Dendritic cell treated with granulocyte-macrophage colony-stimulating factor and Interleukin-4, amounts not matched to agents 40 ng/mL and 50 ng/mL, for 4 days (primary cell): ENCODE results near the gene FAM222B.

Experiments
- H3K27ac Mint-ChIP-seq: one replicate; pipeline ENCODE4 v1.8.0; 2022; ENCODE audit warnings: mild to moderate bottlenecking, mixed read lengths
- H3K27me3 Mint-ChIP-seq: one replicate; pipeline ENCODE4 v1.8.0; 2022; ENCODE audit warnings: mild to moderate bottlenecking, mixed read lengths
- H3K36me3 Mint-ChIP-seq: one replicate; pipeline ENCODE4 v1.8.0; 2022; ENCODE audit warnings: low read depth, mixed read lengths
- H3K4me1 Mint-ChIP-seq: one replicate; pipeline ENCODE4 v1.8.0; 2022; ENCODE audit warnings: low read depth, mixed read lengths
- H3K4me3 Mint-ChIP-seq: one replicate; pipeline ENCODE4 v1.8.0; 2022; ENCODE audit warnings: mild to moderate bottlenecking, moderate library complexity, mixed read lengths
- H3K9me3 Mint-ChIP-seq: one replicate; pipeline ENCODE4 v1.8.0; 2022; ENCODE audit warnings: mixed read lengths
- intact Hi-C: fragments of 100-400 bp; cut with micrococcal nuclease; formaldehyde crosslinking; loops from one replicate; pipeline ENCODE4 v1.15.0; 2022

FAM222B gene

DNA sequence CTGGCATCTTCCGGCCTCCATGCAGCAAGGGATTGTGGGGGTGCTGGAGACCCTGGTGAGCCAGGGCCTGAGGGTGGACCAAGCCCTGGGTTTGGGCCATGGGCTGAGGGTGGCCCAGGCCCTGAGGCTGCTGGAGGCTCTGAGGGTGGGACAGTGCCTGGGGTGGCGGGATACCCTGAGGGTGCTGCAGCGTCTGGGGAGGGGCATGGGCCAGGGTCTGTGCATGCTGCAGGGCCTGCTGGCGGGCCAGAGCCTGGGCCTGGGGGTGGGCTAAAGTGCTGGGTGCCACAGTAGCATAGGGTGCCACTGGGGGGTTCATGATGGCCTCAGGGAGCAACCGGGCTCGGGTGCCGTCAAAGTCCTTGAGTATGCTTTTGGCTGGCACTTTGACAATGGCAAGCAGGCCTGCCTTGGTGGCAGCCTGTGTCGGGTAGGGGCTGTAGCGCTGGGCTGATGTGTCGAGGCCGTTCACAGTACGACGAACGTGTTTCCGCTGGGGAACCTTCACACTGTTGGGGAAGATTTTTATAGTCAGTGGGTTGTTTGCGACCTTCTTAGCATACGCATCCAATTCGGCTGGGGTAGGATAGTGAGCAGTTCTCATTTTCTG is 83.2 kb downstream of the FAM222B start:
- Mint-ChIP-seq H3K9me3 (no peaks in the 10 kb centered on the region), H3K36me3 (peaks cover 55% of the 10 kb centered on the region), H3K27ac (no peak overlapping the region), H3K4me3 (no peak overlapping the region), H3K27me3 (no peaks in the 10 kb centered on the region), H3K4me1 (peaks cover 25% of the 10 kb centered on the region)
- intact Hi-C loops: no loop called here

DNA sequence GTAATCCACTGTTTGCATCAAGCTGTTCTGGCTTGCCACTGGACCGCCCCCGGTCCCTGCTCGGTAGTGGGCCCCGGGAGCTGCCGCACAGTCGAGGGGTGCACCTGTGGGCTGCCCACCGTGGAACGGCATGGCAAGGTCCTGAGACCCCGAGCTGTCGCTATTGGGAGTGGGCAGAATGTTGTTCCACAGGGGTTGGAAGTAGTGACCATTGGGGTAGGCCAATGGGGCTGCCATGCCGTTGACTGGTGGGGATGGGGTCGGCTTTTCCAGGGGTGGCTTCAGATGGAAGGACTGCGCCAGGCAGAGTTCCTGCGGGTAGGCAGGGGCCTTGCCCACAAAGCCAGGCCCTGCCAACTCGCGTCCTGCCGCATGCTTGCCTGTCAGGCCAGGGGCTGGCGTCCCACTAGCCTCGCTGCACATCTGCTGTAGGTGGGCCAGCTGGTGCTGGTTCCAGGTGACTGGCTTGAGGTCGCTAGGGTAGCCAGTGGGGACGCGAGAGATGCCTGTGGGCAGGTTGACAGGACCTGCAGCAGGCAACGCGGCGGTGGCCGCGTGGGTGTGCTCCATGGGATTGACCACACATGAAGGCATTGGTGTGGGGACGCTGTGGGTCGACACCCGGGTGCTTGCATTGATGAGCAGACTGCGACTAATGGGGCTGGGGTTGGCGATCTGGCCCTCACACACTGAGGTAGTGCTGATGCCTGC is 84.0 kb downstream of the FAM222B start:
- no peak overlapping the region for H3K4me3 Mint-ChIP-seq
- no peak overlapping the region for H3K27ac Mint-ChIP-seq
- H3K36me3 Mint-ChIP-seq: peaks cover 48% of the 10 kb centered on the region
- intact Hi-C loops: no loop called here
- peaks cover 25% of the 10 kb centered on the region for H3K4me1 Mint-ChIP-seq
- H3K9me3 Mint-ChIP-seq: no peaks in the 10 kb centered on the region
- no peaks in the 10 kb centered on the region for H3K27me3 Mint-ChIP-seq

DNA sequence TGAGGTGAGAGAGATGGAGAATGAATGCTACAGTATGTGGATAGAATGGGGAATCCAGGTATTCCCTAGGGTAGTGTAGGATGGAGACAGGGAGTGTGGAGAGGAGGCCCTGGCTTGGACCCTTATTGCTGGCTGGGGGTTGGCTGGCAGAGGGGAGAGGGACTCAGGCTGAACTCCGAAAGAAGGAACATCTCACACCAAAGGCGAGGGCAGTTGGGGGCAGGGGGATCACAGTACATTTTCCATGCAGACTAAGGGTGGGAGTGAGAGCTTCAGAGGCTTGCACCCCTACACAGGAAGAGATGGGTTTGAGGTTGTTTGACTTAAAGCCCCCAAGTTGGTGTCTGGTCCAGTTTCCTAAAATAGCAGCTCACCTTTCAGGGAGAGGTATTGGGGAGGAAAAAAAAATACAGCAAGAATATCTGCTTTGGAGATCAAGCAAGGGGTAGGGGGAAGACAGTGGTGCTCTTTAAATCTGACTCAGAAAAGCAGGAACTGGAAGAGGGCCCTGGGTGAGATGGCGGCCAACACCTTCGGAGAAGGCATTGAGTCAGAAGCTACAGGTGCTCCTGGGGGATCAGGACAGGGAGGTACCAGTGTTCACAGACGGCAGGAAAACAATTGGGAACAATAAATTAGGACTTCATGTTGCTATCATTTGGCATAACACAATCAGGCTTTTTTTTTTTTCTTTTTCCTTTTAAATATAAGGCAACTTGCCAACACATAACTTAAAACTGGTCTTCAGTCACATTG is 86.4 kb downstream of the FAM222B start:
- Mint-ChIP-seq H3K4me1 (peaks cover 15% of the 10 kb centered on the region), H3K27ac (no peak overlapping the region)
- intact Hi-C loops: no loop called here

DNA sequence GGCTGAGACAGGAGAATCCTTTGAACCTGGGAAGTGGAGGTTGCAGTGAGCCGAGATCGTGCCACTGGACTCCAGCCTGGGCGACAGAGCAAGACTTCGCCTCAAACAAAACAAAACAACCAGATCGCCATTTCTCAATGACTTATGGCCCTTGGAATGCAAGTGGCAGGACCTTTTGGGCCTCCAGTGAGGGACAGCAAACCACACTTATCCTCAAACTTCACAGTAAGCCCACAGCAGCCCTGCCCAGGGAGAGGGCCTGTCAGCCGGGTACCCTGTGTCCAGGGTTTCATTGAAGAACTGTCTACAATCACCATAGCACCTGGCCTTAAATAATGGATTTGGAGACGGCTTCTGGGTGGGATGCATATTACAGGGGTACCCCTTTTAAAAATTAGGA is 87.1 kb downstream of the FAM222B start:
- Mint-ChIP-seq H3K27ac (no peak overlapping the region), H3K36me3 (peaks cover 39% of the 10 kb centered on the region), H3K4me1 (peaks cover 8% of the 10 kb centered on the region), H3K4me3 (no peak overlapping the region), H3K9me3 (no peaks in the 10 kb centered on the region), H3K27me3 (no peaks in the 10 kb centered on the region)
- intact Hi-C loops: no loop called here

More for the DNA sequence above, 86.4 kb downstream of the FAM222B start:
- H3K9me3 Mint-ChIP-seq: no peaks in the 10 kb centered on the region
- peaks cover 39% of the 10 kb centered on the region for H3K36me3 Mint-ChIP-seq
- H3K27me3 Mint-ChIP-seq: no peaks in the 10 kb centered on the region
- H3K4me3 Mint-ChIP-seq: no peak overlapping the region

DNA sequence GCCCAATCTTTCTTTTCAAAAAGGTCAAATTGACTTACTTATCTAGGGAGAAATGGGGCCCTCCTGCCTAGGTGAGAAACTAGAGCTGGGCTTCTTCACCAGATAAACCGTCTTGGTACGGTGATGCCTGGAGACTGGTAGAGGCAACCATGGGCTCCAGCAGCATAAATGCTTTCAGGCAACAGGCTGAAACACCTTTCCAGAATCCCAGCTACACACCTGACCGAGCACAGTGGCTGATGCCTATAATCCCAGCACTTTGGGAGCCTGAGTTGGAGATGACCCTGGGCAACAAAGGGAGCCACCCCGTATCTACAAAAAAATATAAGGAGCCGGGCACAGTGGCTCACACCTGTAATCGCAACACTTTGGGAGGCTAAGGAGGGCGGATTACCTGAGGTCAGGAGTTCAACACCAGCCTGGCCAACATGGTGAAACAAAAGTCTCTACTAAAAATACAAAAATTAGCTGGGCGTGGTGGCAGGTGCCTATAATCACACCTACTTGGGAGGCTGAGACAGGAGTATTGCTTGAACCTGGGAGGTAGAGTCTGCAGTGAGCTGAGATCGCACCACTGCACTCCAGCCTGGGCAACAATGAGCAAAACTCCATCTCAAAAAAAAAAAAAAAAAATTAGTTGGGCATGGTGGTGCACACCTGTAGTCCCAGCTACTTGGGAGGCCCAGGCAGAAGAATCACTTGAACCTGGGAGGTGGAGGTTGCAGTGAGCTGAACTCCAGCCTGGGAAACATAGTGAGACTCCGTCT is 90.8 kb downstream of the FAM222B start:
- Mint-ChIP-seq H3K36me3 (peaks cover 35% of the 10 kb centered on the region), H3K27ac (no peak overlapping the region), H3K9me3 (no peaks in the 10 kb centered on the region), H3K27me3 (no peaks in the 10 kb centered on the region), H3K4me1 (peaks cover 12% of the 10 kb centered on the region), H3K4me3 (no peak overlapping the region)
- intact Hi-C loops: no loop called here

DNA sequence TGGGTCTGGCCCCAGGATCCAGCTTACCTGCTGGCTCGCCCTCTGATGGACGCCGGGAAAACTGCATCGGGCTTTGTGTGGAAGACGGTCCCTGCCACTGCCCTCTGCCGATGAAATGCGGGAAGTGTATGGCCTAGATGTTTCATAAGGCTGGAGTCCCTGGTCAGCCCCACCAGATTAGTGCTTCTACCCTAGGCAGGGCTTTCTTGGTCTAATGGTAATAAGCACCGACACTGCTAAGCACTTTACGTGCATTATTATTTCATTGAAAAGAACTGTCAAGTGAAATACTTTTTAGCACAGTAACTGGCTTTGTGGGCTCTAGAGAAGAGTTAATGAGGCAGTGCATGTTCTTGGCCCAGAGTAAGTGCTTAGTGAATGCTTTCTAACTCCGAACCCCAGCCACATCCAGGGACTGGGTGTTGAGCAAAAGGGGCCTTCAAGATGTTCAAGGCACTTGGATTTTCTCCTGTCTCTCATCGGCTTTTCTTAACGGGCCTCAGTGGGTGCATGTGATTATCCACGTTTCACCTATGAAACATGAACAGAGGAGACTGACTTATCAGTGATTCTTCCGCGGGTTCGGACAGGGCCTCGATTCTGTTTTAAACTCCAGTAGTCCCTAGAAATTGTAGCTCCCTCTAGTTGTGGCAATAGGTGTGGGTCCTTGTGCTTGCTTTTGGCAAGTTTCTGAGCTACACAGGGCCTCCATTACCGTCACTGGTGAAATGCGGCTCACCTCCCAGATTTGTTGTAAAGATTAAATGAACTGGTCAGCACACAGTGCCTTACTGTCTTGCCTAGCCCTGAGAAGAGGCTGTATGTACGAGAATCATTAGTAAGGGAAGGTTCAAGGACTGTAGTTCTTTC is 92.2 kb downstream of the FAM222B start:
- Mint-ChIP-seq H3K27ac (no peak overlapping the region), H3K4me1 (peaks cover 19% of the 10 kb centered on the region), H3K27me3 (no peaks in the 10 kb centered on the region), H3K4me3 (no peak overlapping the region), H3K36me3 (peaks cover 30% of the 10 kb centered on the region), H3K9me3 (no peaks in the 10 kb centered on the region)
- intact Hi-C loops: loop anchor here (1.0 kb wide), 1 partner anchor 23 kb away; no protein-coding TSS in a partner anchor

DNA sequence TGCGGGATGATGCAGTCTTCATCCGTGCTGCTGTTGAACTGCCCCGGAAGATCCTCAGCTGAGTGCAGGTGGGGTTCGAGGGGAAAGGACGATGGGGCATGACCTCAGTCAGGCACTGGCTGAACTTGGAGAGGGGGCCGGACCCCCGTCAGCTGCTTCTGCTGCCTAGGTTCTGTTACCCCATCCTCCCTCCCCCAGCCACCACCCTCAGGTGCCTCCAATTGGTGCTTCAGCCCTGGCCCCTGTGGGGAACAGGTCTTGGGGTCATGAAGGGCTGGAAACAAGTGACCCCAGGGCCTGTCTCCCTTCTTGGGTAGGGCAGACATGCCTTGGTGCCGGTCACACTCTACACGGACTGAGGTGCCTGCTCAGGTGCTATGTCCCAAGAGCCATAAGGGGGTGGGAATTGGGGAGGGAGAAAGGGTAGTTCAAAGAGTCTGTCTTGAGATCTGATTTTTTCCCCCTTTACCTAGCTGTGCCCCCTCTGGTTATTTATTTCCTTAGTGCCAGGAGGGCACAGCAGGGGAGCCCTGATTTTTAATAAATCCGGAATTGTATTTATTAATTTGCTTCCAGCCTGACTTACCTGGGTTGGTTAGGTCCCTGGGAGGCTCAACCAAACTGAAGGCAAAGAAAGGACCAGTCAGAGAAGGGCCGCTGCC is 92.9 kb downstream of the FAM222B start:
- Mint-ChIP-seq H3K4me3 (no peak overlapping the region), H3K27me3 (peaks cover 6% of the 10 kb centered on the region), H3K27ac (no peak overlapping the region), H3K9me3 (no peaks in the 10 kb centered on the region), H3K4me1 (peaks cover 27% of the 10 kb centered on the region), H3K36me3 (peaks cover 36% of the 10 kb centered on the region)
- intact Hi-C loops: loop anchor here (1.0 kb wide), 1 partner anchor 22 kb away; no protein-coding TSS in a partner anchor

DNA sequence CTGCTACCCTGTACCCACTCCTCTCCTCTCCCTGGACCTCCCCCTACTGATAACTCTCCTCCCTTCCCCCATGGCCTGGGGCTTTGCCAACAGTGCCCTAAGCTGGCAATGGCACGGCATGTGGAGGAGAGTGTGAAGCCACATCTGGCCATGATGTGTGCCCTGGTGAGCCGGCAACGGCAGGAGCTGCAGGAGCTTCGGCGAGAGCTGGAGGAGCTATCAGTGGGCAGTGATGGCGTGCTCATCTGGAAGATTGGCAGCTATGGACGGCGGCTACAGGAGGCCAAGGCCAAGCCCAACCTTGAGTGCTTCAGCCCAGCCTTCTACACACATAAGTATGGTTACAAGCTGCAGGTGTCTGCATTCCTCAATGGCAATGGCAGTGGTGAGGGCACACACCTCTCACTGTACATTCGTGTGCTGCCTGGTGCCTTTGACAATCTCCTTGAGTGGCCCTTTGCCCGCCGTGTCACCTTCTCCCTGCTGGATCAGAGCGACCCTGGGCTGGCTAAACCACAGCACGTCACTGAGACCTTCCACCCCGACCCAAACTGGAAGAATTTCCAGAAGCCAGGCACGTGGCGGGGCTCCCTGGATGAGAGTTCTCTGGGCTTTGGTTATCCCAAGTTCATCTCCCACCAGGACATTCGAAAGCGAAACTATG is 93.6 kb downstream of the FAM222B start:
- H3K4me1 Mint-ChIP-seq: peaks cover 29% of the 10 kb centered on the region
- intact Hi-C loops: no loop called here
- H3K36me3 Mint-ChIP-seq: peaks cover 36% of the 10 kb centered on the region
- peaks cover 6% of the 10 kb centered on the region for H3K27me3 Mint-ChIP-seq
- H3K4me3 Mint-ChIP-seq: no peak overlapping the region
- no peaks in the 10 kb centered on the region for H3K9me3 Mint-ChIP-seq
- H3K27ac Mint-ChIP-seq: no peak overlapping the region

DNA sequence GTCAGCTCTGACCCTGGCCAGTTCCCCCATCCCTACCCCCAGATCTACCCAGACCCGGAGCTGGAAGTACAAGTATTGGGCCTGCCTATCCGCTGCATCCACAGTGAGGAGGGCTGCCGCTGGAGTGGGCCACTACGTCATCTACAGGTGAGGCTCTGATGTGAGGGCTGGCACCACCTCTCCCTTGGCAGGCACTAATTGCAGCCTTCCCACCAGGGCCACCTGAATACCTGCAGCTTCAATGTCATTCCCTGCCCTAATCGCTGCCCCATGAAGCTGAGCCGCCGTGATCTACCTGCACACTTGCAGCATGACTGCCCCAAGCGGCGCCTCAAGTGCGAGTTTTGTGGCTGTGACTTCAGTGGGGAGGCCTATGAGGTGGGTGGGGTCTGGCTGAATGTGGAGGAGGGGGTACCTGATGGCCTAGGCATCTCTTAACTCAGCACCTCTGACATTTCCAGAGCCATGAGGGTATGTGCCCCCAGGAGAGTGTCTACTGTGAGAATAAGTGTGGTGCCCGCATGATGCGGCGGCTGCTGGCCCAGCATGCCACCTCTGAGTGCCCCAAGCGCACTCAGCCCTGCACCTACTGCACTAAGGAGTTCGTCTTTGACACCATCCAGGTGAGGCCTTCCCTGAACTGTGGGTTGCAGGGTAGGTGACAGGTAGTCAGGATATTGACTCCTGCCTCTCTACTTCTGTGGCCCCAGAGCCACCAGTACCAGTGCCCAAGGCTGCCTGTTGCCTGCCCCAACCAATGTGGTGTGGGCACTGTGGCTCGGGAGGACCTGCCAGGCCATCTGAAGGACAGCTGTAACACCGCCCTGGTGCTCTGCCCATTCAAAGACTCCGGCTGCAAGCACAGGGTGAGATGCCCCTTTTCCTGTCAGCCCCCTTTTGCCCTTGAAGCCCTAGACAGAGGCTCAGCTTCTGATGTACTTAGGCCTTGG is 94.5 kb downstream of the FAM222B start:
- Mint-ChIP-seq H3K27ac (no peak overlapping the region), H3K4me3 (no peak overlapping the region), H3K27me3 (peaks cover 6% of the 10 kb centered on the region), H3K9me3 (no peaks in the 10 kb centered on the region), H3K4me1 (peaks cover 32% of the 10 kb centered on the region), H3K36me3 (peaks cover 36% of the 10 kb centered on the region)
- intact Hi-C loops: no loop called here

DNA sequence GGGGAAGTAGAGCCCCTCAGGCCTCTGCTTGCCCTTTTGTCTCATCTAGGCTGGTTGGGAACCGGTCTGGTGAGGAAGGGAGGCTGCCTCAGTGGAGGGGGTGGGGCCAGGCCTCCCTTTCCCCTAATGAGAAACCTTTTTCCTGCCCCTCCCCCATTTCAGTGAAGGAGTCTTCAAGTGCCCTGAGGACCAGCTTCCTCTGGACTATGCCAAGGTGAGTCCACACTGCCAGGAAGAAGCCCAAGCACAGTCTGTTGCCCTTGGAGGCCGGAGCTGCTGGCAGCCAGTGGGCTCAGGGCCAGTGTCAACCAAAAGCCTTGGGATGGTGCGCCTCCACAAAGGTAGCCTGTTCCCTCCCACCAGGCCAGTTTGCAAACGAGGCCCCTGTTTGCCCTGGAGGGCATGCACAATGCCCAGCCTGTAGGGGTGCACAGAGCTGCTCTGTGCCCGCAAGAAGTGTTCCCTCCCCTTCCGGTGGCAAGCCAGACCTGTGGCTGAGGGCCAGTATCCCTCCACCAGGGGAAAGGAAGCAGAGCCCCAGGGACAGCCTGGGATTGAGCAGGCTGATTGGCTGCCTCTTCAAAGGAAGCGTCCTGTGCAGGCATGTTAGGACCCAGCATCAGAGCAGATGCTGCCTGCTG is 95.4 kb downstream of the FAM222B start:
- H3K27ac Mint-ChIP-seq: no peak overlapping the region
- no peak overlapping the region for H3K4me3 Mint-ChIP-seq

DNA sequence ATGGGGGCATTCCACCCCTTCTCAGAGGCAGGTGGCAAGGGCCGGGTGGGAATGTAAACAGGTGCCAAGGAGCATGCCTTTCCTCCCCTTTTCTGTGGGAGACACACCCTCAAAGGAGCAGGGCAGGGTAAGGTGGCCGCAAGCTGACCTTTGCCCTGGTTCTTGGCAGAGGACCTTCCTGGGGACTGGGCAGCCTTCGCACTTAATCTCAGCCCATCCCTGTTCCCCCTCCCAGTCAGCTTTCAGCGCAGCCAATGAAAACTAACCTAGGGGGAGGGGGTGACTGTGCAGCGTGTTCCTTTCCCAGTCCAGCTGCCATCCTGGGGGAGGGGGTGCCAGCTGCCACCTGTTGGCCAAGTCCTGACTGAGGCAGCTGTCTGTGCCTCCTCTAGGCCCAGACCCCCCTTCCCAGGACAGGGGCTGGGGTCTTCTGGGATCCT is 96.0 kb downstream of the FAM222B start:
- Mint-ChIP-seq H3K4me1 (peaks cover 46% of the 10 kb centered on the region), H3K27ac (no peak overlapping the region), H3K36me3 (peaks cover 36% of the 10 kb centered on the region), H3K27me3 (peaks cover 6% of the 10 kb centered on the region), H3K9me3 (no peaks in the 10 kb centered on the region), H3K4me3 (no peak overlapping the region)
- intact Hi-C loops: no loop called here

More for the DNA sequence above, 95.4 kb downstream of the FAM222B start:
- intact Hi-C loops: no loop called here
- no peaks in the 10 kb centered on the region for H3K9me3 Mint-ChIP-seq
- peaks cover 36% of the 10 kb centered on the region for H3K36me3 Mint-ChIP-seq
- H3K27me3 Mint-ChIP-seq: peaks cover 6% of the 10 kb centered on the region
- peaks cover 41% of the 10 kb centered on the region for H3K4me1 Mint-ChIP-seq
